A673 (cell line): Measurements from ENCODE around the gene NFATC3. TPM values are rescaled to one million over a fixed set of nuclear protein-coding genes. Genes with fewer than 3 reads are reported as not detected.

Source experiments
- BruUV-seq: library from RNA; stranded (reverse); fragments of 400-500 nt; replicated peaks from 2 replicates; lab custom pipeline; 2021; lab: Mats Ljungman, UMichigan
- CTCF ChIA-PET: fragments of 300-600 bp; sonication (Branson Sonifier 250); formaldehyde crosslinking; loops from one replicate; lab custom pipeline; 2022; ENCODE audit warnings: antibody characterized with exemption; lab: Charles Lee
- POLR2A ChIA-PET: fragments of 300-600 bp; sonication (Branson Sonifier 250); formaldehyde crosslinking; loops from one replicate; lab custom pipeline; 2022; ENCODE audit warnings: antibody characterized with exemption; ENCODE audit not compliant: low non-redundant PET; lab: Charles Lee
- DNase-seq: peaks from one replicate; pipeline ENCODE4 v3.0.0-alpha.2; 2015; ENCODE audit warnings: low spot score
- H3K27ac ChIP-seq: fragments of 200-600 bp; sonication (generic); 2 replicates; pipeline ENCODE4 v1.5.1; 2016; ENCODE audit warnings: mixed run types, low read depth, mild to moderate bottlenecking, mixed read lengths, antibody characterized with exemption, low read length; ENCODE audit not compliant: poor library complexity, severe bottlenecking
- H3K27me3 ChIP-seq: fragments of 200-600 bp; sonication (generic); replicated peaks from 2 replicates; pipeline ENCODE4 v1.6.1; 2017; ENCODE audit warnings: mixed run types, low read depth, mild to moderate bottlenecking, mixed read lengths, antibody characterized with exemption, low read length; ENCODE audit not compliant: insufficient read depth, poor library complexity
- H3K36me3 ChIP-seq: fragments of 200-600 bp; sonication (generic); 2 replicates; pipeline ENCODE4 v1.6.1; 2016; ENCODE audit warnings: mixed run types, mild to moderate bottlenecking, mixed read lengths, antibody characterized with exemption, low read length; ENCODE audit not compliant: insufficient read depth, poor library complexity, severe bottlenecking
- H3K4me1 ChIP-seq: fragments of 200-600 bp; sonication (generic); 2 replicates; pipeline ENCODE4 v1.6.1; 2017; ENCODE audit warnings: mixed run types, mild to moderate bottlenecking, mixed read lengths, antibody characterized with exemption, low read length; ENCODE audit not compliant: insufficient read depth, poor library complexity, severe bottlenecking
- H3K4me3 ChIP-seq: fragments of 200-600 bp; sonication (generic); 2 replicates; pipeline ENCODE4 v1.5.1; 2016; ENCODE audit warnings: low read depth, mixed run types, mild to moderate bottlenecking, mixed read lengths, low read length; ENCODE audit not compliant: poor library complexity, severe bottlenecking
- H3K9me3 ChIP-seq: fragments of 200-600 bp; sonication (generic); 2 replicates; pipeline ENCODE4 v1.6.1; 2016; ENCODE audit warnings: mixed run types, low read depth, mild to moderate bottlenecking, mixed read lengths, antibody characterized with exemption, low read length; ENCODE audit not compliant: poor library complexity, severe bottlenecking
- CTCF ChIP-seq: fragments of 300-800, 200-600 bp; sonication (generic); conservative IDR thresholded peaks from 2 replicates; pipeline ENCODE4 v1.5.1; 2017; ENCODE audit warnings: low read depth, mild to moderate bottlenecking, antibody characterized with exemption, low read length, moderate library complexity, mixed read lengths
- EZH2 ChIP-seq: fragments of 200-600 bp; sonication (generic); IDR thresholded peaks from 2 replicates; pipeline ENCODE4 v1.6.1; 2017; ENCODE audit warnings: borderline replicate concordance, low read depth, mild to moderate bottlenecking, mixed read lengths, antibody characterized with exemption, low read length; ENCODE audit not compliant: poor library complexity, severe bottlenecking
- intact Hi-C: fragments of 100-400 bp; cut with micrococcal nuclease; formaldehyde crosslinking; loops from one replicate; pipeline ENCODE4 v1.10.0; 2022; ENCODE audit not compliant: unreplicated experiment
- total RNA-seq: library from RNA; stranded (reverse); gene quantifications from 2 replicates; pipeline ENCODE4 v1.2.3, GENCODE V29; 2021

NFATC3 gene
- total RNA-seq, 1 experiment from 2014 or later = 56.0 TPM

- intact Hi-C loops = no loop called here
- no TSS peak for BruUV-seq
- no peak for DNase-seq
- H3K4me3 ChIP-seq = no peak overlapping the region
- H3K4me1 ChIP-seq = no peaks in the 10 kb centered on the region
- no peak overlapping the region for H3K27ac ChIP-seq
- ChIA-PET POLR2A (no interaction called here), CTCF (no interaction called here)
- no peaks in the 10 kb centered on the region for H3K27me3 ChIP-seq
- TF ChIP-seq EZH2 (no peak), CTCF (no peak)
- peaks cover 7% of the 10 kb centered on the region for H3K36me3 ChIP-seq
- no peaks in the 10 kb centered on the region for H3K9me3 ChIP-seq
Measured at GRCh38 chr16:68074850-68075555, 10.2 kb upstream of the NFATC3 start.

- CTCF ChIA-PET = no interaction called here
- Histone ChIP-seq H3K36me3 (peaks cover 7% of the 10 kb centered on the region), H3K4me3 (no peak overlapping the region), H3K27ac (no peak overlapping the region), H3K27me3 (no peaks in the 10 kb centered on the region), H3K4me1 (no peaks in the 10 kb centered on the region), H3K9me3 (no peaks in the 10 kb centered on the region)
- DNase-seq = no peak
- intact Hi-C loops = no loop called here
- BruUV-seq = no TSS peak
- TF ChIP-seq CTCF (no peak), EZH2 (no peak)
- POLR2A ChIA-PET = no interaction called here
Measured at GRCh38 chr16:68075980-68076379, 9.2 kb upstream of the NFATC3 start.

GRCh38 chr16:68076560-68076959 is 8.6 kb upstream of the NFATC3 start:
- no peaks in the 10 kb centered on the region for H3K9me3 ChIP-seq
- ChIA-PET POLR2A (no interaction called here), CTCF (no interaction called here)
- DNase-seq = no peak
- BruUV-seq = no TSS peak
- no peaks in the 10 kb centered on the region for H3K4me1 ChIP-seq
- H3K36me3 ChIP-seq = peaks cover 7% of the 10 kb centered on the region
- no peak overlapping the region for H3K4me3 ChIP-seq
- intact Hi-C loops = no loop called here
- TF ChIP-seq EZH2 = no peak
- no peak for TF ChIP-seq CTCF
- no peaks in the 10 kb centered on the region for H3K27me3 ChIP-seq
- no peak overlapping the region for H3K27ac ChIP-seq
